ENCODE measurements around the gene BICD2. TPM values are rescaled to one million over a fixed set of nuclear protein-coding genes. Genes with fewer than 3 reads are reported as not detected.

Gene BICD2
- total and polyA plus RNA-seq, 2 of the 8 experiments (the other 6 are each of a cell fraction or from before 2014, with no cell fraction given) = 6.6 to 22.8 TPM

- TF ChIP-seq, protein P1, sequence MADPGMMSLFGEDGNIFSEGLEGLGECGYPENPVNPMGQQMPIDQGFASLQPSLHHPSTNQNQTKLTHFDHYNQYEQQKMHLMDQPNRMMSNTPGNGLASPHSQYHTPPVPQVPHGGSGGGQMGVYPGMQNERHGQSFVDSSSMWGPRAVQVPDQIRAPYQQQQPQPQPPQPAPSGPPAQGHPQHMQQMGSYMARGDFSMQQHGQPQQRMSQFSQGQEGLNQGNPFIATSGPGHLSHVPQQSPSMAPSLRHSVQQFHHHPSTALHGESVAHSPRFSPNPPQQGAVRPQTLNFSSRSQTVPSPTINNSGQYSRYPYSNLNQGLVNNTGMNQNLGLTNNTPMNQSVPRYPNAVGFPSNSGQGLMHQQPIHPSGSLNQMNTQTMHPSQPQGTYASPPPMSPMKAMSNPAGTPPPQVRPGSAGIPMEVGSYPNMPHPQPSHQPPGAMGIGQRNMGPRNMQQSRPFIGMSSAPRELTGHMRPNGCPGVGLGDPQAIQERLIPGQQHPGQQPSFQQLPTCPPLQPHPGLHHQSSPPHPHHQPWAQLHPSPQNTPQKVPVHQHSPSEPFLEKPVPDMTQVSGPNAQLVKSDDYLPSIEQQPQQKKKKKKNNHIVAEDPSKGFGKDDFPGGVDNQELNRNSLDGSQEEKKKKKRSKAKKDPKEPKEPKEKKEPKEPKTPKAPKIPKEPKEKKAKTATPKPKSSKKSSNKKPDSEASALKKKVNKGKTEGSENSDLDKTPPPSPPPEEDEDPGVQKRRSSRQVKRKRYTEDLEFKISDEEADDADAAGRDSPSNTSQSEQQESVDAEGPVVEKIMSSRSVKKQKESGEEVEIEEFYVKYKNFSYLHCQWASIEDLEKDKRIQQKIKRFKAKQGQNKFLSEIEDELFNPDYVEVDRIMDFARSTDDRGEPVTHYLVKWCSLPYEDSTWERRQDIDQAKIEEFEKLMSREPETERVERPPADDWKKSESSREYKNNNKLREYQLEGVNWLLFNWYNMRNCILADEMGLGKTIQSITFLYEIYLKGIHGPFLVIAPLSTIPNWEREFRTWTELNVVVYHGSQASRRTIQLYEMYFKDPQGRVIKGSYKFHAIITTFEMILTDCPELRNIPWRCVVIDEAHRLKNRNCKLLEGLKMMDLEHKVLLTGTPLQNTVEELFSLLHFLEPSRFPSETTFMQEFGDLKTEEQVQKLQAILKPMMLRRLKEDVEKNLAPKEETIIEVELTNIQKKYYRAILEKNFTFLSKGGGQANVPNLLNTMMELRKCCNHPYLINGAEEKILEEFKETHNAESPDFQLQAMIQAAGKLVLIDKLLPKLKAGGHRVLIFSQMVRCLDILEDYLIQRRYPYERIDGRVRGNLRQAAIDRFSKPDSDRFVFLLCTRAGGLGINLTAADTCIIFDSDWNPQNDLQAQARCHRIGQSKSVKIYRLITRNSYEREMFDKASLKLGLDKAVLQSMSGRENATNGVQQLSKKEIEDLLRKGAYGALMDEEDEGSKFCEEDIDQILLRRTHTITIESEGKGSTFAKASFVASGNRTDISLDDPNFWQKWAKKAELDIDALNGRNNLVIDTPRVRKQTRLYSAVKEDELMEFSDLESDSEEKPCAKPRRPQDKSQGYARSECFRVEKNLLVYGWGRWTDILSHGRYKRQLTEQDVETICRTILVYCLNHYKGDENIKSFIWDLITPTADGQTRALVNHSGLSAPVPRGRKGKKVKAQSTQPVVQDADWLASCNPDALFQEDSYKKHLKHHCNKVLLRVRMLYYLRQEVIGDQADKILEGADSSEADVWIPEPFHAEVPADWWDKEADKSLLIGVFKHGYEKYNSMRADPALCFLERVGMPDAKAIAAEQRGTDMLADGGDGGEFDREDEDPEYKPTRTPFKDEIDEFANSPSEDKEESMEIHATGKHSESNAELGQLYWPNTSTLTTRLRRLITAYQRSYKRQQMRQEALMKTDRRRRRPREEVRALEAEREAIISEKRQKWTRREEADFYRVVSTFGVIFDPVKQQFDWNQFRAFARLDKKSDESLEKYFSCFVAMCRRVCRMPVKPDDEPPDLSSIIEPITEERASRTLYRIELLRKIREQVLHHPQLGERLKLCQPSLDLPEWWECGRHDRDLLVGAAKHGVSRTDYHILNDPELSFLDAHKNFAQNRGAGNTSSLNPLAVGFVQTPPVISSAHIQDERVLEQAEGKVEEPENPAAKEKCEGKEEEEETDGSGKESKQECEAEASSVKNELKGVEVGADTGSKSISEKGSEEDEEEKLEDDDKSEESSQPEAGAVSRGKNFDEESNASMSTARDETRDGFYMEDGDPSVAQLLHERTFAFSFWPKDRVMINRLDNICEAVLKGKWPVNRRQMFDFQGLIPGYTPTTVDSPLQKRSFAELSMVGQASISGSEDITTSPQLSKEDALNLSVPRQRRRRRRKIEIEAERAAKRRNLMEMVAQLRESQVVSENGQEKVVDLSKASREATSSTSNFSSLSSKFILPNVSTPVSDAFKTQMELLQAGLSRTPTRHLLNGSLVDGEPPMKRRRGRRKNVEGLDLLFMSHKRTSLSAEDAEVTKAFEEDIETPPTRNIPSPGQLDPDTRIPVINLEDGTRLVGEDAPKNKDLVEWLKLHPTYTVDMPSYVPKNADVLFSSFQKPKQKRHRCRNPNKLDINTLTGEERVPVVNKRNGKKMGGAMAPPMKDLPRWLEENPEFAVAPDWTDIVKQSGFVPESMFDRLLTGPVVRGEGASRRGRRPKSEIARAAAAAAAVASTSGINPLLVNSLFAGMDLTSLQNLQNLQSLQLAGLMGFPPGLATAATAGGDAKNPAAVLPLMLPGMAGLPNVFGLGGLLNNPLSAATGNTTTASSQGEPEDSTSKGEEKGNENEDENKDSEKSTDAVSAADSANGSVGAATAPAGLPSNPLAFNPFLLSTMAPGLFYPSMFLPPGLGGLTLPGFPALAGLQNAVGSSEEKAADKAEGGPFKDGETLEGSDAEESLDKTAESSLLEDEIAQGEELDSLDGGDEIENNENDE (IDR thresholded peaks at IDR 0.05; ENCODE audit: insufficient replicate concordance, low read length) = no peak
- TF ChIP-seq KDM5A (IDR thresholded peaks at IDR 0.05; ENCODE audit: low read length) = no peak
- no peak for TF ChIP-seq SIN3A (conservative IDR thresholded peaks at IDR 0.05 in 1 of 2, IDR thresholded peaks at IDR 0.05 in 1 of 2; ENCODE audit: low read depth in 1 of 2, low read length in 2 of 2)
- TF ChIP-seq SP4 (IDR thresholded peaks at IDR 0.05; ENCODE audit: low read length) = no peak
Observed at GRCh38 chr9:92714016-92714415, 50.6 kb downstream of the BICD2 start (continued).

Measured in H1 (cell line).